Measurements from ENCODE around the gene ADGRD2.
A peak's percentile ranks its signal among the peaks of the same experiment; 100 is the strongest.

ADGRD2 gene

DNA sequence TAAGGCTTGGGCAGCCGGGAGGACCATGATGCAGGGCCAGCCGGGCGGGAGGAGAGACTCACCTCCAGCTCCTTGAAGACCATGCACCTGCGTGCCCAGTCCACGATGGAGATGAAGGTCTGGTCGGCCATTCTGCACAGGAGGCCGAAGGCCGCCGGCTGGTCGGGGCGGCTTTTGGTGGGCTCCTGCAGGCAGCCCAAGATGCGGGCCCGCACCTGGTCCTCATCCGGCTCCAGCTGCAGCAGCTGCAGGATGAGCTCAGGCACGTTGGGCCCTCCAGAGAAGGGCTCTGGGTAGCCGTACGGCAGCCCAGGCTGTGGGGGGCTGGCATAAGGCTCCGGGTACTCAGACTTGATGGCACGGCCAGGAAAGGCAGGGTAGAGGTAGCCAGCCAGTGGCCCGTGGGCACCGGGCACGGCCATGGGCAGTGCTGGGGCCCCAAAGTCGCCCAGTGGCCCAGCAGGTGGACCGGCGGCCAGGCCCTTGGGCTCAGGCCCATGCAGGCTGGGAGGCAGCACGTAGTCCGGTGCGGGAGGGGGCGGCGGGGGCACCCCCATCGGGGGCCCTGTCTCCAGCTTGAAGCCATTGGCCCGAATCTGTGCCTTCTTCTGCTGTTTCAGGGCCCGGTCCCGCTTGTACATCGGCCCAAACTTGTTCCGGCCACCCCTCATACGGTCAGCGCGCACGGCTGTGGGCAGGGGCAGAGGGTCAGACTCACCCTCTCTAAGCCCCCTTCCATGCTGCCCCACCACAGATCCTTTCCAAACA lies 50.0 kb downstream of the ADGRD2 start:
- peaks cover 30% of the 10 kb centered on the region for H3K4me1 Mint-ChIP-seq
- H3K27me3 Mint-ChIP-seq = peaks cover 22% of the 10 kb centered on the region
- H3K4me3 Mint-ChIP-seq = no peak overlapping the region
- no peaks in the 10 kb centered on the region for H3K36me3 Mint-ChIP-seq (ENCODE audit: low read depth)
- ATAC-seq (no peak), DNase-seq (no peak)
- no peak overlapping the region for H3K27ac Mint-ChIP-seq
- no peaks in the 10 kb centered on the region for H3K9me3 Mint-ChIP-seq

DNA sequence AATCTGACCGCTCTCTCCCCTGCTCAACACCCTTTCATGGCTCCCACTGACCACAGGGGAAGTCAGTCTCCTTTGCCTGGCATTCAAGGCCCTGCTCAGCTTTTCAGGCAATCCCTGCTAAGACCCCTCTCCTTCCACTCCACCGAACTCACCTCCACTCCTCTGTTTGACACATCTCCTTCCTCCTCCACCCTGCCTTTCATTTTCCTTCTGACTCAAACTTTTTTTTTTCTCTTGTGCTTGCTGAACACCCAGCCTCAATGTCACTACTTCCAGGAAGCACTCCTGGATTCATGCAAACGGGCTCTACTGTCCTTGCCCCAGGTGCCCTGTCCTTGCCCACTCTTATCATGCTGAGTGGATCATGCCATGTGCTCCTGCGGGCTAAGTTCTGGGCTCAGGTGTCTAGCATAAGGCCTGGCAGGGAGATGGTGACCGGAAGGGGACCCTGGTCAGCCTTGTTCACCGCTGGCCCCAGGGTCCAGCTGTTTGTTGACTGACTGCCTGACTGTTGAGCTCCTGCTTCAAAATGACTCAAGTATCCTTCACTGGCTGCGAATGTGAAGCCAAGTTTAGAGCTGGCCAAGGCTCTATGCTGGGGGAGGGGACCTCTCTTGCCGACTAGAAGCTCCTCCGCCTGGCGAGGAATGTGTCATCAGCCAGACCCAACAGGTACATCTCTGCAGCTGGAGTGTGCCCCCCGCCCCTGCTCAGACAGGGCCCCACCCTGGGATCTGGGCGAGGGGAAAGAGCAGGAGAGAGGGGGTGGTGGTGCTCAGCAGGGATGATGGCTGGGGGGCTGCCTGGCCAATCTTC lies 50.8 kb downstream of the ADGRD2 start:
- Mint-ChIP-seq H3K36me3 (ENCODE audit: low read depth) (no peaks in the 10 kb centered on the region), H3K4me3 (no peak overlapping the region), H3K4me1 (peaks cover 25% of the 10 kb centered on the region), H3K9me3 (no peaks in the 10 kb centered on the region), H3K27me3 (peaks cover 29% of the 10 kb centered on the region), H3K27ac (no peak overlapping the region)
- ATAC-seq (no peak), DNase-seq (no peak)

DNA sequence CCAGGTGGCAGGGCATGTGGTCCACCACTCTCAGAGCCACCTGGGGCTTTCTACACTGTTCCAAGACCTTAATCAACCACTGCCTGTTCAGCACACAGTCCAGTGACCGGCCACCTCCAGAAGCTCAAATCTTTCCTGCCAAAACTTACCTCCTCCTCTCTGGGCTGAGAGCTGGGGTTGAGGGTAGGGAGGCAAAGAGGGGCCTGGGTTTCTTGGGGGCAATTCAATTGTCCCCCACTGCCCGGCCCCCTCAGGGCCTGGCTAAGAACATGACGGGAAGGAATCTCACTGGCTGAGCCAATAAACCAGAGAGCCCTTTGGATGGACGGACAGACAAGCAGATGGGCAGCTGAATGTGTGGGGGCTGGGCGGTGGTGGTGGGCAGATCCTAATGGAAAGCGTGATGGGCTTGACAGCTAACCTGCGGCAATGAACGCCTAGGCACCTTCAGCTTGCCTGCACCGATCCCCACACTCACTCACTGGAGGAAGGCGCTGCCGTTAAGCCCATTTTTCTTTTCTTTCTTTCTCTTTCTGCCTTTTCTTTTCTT lies 51.6 kb downstream of the ADGRD2 start:
- H3K27me3 Mint-ChIP-seq = peaks cover 34% of the 10 kb centered on the region
- no peaks in the 10 kb centered on the region for H3K36me3 Mint-ChIP-seq (ENCODE audit: low read depth)
- DNase-seq (no peak), ATAC-seq (no peak)
- no peak overlapping the region for H3K27ac Mint-ChIP-seq
- H3K4me3 Mint-ChIP-seq = no peak overlapping the region
- H3K4me1 Mint-ChIP-seq = peaks cover 19% of the 10 kb centered on the region
- no peaks in the 10 kb centered on the region for H3K9me3 Mint-ChIP-seq

DNA sequence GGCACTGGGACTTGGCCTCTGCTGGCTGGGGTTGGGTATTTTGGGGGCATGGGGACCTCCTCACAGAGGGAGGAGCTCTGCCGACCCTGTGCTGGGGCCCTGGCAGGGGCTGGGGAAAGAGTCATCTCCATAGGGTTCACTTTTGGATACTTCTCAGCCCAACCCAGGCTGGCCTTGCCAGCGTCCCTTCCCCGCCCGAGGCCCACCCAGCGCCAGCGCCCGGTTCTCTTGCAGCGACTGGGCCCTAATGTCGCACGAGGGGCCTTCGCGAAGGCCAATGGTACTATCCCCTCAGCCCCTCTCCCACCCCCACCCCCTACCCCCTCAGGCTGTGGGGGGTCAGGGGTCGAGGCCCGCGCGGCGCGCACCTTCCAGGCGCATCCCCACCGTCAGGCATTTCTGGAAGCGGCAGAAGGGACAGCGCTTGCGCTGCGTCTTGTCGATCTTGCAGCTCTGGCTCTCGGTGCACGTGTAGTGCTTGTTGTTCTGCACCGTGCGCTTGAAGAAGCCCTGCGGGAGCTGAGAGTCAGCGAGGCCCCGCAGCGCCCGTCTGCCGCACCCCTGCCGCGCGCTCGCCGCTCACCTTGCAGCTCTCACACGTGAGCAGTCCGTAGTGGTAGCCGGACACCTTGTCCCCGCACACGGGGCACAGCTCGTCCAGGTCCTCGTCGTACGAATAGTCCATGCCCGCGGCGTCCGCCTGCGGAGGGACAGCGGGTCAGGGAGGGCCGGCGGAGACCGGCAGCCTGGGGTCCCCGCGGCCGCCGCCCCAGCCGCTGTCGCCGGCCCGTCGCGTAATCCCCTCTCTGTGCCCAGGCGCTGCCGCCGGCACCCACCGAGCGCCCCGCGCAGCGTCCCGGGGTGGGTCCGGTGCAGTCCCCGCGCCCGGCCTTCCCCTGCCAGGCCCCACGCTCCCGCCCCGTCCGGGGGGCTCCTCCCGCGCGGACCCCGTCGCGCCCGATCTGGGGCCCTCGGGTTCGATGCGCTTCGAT lies 52.8 kb downstream of the ADGRD2 start:
- DNase-seq (no peak), ATAC-seq (no peak)
- no peaks in the 10 kb centered on the region for H3K36me3 Mint-ChIP-seq (ENCODE audit: low read depth)
- peaks cover 13% of the 10 kb centered on the region for H3K4me1 Mint-ChIP-seq
- peaks cover 34% of the 10 kb centered on the region for H3K27me3 Mint-ChIP-seq
- no peaks in the 10 kb centered on the region for H3K9me3 Mint-ChIP-seq
- no peak overlapping the region for H3K27ac Mint-ChIP-seq
- no peak overlapping the region for H3K4me3 Mint-ChIP-seq

DNA sequence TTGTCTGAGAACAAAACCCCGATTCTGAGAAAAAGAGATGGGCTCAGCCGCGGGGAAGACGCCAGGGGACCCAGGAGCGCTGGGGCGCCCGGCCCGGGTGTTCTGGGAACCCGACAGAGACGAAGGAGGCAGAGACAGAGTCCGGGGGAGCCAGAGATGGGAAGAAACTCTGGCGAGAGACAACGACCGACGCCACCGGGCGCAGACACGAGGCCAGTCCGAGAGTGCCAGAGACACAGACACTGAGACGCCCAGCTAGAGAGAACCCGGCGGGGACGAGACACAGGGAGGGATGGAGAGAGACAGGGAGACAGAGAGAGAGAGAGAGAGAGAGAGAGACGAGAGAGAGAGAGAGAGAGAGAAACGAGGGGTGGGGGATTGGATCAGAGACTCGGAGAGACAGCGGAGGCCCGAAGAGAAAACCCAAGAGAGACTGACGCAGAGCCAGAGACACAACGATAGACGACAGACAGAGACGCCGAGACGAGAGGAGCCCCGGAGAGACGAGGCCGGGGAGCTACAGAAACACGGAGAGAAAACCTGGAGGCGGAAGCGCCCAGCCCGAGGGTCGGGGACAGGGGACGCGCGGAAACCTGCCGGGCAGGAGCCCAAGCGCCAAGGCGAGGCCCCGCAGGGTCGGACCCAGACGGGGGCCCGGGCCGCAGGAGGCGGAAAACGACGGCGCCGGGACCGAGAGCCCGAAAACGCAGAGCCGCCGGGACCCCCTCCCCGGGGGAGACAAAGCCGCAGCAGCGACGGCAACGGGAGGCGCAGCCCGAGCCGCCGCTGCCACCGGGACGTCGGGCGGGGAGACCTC lies 53.7 kb downstream of the ADGRD2 start:
- H3K4me3 Mint-ChIP-seq = peak overlapping the region; percentile 44
- H3K9me3 Mint-ChIP-seq = no peaks in the 10 kb centered on the region
- ATAC-seq = no peak
- no peak overlapping the region for H3K27ac Mint-ChIP-seq
- no peak for DNase-seq
- H3K36me3 Mint-ChIP-seq (ENCODE audit: low read depth) = no peaks in the 10 kb centered on the region
- H3K4me1 Mint-ChIP-seq = peaks cover 13% of the 10 kb centered on the region
- H3K27me3 Mint-ChIP-seq = peaks cover 34% of the 10 kb centered on the region

DNA sequence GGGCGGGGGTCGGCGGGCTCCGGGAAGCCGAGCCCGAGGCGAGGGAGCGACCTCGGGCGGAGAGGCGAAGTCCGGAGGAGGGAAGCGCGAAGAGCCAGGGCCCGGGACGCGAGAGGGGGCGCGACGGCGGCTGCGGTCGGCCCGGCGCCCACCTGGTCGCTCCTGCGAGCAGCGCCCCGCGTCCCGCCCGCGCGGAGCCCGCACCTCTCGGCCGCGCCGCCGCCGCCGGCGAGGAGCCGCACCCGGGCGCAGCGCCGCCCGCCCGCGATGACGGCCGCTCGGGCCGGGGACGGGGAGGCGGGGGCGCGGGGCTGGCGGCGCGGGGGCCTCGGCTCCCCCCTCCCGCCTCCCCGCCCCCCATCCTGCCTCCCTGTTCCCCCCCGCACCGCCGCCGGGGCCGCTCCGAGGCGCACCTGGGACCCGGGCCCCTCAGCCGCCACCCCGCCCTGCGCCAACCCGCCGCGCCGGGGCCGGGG lies 54.3 kb downstream of the ADGRD2 start:
- H3K9me3 Mint-ChIP-seq = no peaks in the 10 kb centered on the region
- peaks cover 34% of the 10 kb centered on the region for H3K27me3 Mint-ChIP-seq
- H3K36me3 Mint-ChIP-seq (ENCODE audit: low read depth) = no peaks in the 10 kb centered on the region
- H3K4me1 Mint-ChIP-seq = peaks cover 8% of the 10 kb centered on the region
- no peak overlapping the region for H3K4me3 Mint-ChIP-seq
- DNase-seq (no peak), ATAC-seq (no peak)
- H3K27ac Mint-ChIP-seq = no peak overlapping the region

DNA sequence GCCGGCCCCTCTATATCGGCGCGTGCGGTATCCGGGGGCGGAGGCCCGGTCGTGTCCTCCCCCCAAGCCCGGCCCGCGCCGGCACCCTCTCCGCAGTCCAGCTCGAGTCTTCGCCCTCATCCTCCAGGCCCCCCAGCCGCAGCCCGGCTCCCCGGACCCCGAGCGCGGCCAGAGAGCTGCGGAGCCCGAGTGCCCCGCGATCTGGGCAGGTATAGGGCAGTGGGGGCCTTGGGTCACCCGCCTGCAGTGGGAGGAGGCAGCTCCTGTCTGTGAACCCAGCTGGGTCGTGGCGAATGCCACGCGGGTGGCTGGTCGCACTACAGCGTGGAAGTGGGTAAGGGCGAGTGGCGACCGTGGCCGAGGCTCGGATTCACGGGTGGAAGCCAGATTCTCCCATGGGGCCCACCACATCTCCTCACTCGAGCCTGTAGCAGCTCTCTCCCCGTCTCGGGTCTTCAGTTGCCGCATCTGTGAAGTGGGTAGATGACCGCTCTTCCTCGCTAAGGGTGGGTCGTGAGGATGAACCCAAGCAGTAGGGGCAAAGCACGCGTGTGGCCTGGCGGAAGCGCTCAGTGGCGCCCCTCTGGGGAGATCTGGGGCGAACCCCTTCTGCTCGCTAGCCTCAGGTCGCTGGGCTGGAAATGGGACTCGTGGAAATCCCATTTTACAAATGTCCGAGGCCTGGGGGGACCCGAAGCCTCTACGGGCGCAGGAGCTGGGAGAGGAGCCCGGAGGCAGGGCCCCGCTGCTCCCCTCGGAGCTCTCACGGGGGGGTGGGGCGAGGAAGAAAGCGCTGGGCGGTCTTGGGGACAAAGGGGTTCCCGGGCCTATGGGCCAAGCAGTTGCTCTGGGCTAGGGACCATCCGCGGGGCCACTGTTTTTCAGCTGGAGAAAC lies 55.0 kb downstream of the ADGRD2 start:
- Mint-ChIP-seq H3K36me3 (ENCODE audit: low read depth) (no peaks in the 10 kb centered on the region), H3K4me3 (no peak overlapping the region), H3K27ac (no peak overlapping the region), H3K9me3 (no peaks in the 10 kb centered on the region), H3K27me3 (peaks cover 34% of the 10 kb centered on the region), H3K4me1 (peaks cover 8% of the 10 kb centered on the region)
- DNase-seq (no peak), ATAC-seq (no peak)

DNA sequence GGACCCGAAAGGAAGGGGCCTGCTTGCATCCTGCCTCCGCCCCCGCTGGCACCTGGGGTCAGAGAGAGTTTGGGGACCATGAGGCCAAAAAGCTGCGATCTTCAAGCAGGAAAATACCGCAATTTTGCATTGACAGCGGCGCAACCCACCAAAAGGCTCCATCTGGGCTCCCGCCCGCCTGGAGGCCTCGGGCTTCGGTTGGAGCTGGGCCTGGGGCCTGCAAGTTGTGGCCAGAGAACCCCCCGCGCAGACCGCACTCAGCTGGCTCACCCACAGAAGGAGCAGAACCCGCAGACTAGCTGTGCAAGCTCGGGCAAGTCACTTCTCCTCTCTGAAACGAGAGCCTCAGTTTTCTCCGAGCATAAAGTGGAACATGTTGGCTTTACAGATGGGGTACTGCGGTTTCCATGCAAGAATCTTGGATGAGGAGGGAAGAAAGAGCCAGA lies 55.7 kb downstream of the ADGRD2 start:
- H3K4me3 Mint-ChIP-seq = no peak overlapping the region
- peaks cover 31% of the 10 kb centered on the region for H3K27me3 Mint-ChIP-seq
- no peaks in the 10 kb centered on the region for H3K9me3 Mint-ChIP-seq
- DNase-seq (no peak), ATAC-seq (no peak)
- H3K36me3 Mint-ChIP-seq (ENCODE audit: low read depth) = no peaks in the 10 kb centered on the region
- H3K27ac Mint-ChIP-seq = no peak overlapping the region
- peaks cover 8% of the 10 kb centered on the region for H3K4me1 Mint-ChIP-seq

DNA sequence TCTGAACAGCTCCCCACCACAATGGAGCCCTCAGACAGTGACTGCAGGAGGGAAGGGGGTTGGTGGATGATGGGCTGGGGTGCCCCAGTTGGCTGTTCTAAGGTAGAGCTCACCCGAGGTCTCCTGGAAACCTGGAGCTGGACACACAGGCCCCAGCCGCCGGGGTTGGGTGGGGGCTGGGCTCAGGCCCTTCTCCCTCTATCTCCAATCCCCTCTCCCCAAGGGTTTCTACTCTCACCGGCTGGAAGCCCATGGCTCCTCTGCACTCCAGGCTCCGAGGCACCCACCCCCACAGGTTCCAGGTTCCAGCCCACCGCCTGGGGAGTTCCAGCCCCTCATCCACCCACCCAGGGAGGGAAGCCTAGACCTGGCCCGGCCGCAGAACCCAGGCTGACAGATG lies 56.2 kb downstream of the ADGRD2 start:
- Mint-ChIP-seq H3K4me3 (no peak overlapping the region), H3K27ac (no peak overlapping the region), H3K9me3 (no peaks in the 10 kb centered on the region), H3K4me1 (peaks cover 8% of the 10 kb centered on the region), H3K36me3 (ENCODE audit: low read depth) (no peaks in the 10 kb centered on the region), H3K27me3 (peaks cover 29% of the 10 kb centered on the region)
- DNase-seq (no peak), ATAC-seq (no peak)

DNA sequence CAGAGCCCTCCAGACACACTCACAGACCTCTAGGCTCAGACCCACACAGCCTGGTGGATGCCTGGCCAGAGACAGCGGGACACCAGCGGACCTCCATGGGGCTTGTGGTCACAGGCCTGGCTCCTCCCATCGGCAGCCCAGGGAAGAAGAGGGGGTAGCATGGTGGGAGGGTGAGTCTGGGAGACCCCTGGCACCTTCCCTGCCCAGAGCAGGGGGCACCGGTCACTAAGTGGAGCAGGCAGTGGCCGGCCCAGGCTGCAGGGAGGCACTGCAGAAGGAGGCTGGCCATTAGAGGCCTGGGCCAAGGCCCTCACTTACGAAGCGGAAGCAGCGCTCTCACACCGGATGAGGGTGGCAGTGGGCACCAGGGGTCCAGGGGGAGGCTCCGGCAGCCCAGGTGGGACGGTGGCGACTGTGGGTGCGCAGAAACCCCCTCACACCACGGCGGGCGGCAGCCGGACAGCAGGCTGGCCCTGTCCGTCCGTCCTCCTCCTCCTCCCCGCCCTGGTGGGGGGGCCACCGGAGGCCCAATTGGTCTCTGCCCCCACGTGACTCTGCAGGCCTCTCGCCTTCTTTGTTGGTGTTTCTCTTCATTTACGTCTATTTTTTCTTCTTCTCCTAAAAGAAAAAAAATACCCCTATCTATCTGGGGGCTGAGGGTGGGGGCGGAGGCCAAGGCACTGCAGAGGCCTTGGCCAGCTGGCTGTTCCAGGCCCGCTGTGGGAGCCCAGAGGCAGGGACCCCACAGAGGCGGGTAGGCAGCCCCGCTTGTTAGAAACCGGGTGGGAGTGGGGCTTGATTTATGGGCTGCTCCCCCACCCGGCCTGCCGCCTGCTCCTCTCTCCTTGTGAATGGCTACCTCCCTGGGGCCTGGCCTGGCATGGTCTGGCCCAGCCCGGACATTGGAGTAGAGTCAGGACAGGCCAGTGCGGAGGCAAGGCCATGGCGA lies 57.0 kb downstream of the ADGRD2 start, which contains the start of gene NR5A1:
TSS of gene NR5A1 (minus strand) at position 469 of the 949 bp plus-strand sequence. CDS start 4,004 bp downstream, outside the sequence.
- no peak for DNase-seq
- no peaks in the 10 kb centered on the region for H3K9me3 Mint-ChIP-seq
- H3K4me1 Mint-ChIP-seq = peaks cover 10% of the 10 kb centered on the region
- H3K4me3 Mint-ChIP-seq = no peak within 1 kb of the TSS
- H3K27me3 Mint-ChIP-seq = peaks cover 28% of the 10 kb centered on the region
- H3K27ac Mint-ChIP-seq = no peak within 1 kb of the TSS
- H3K36me3 Mint-ChIP-seq (ENCODE audit: low read depth) = no peaks in the 10 kb centered on the region
- no peak for ATAC-seq

DNA sequence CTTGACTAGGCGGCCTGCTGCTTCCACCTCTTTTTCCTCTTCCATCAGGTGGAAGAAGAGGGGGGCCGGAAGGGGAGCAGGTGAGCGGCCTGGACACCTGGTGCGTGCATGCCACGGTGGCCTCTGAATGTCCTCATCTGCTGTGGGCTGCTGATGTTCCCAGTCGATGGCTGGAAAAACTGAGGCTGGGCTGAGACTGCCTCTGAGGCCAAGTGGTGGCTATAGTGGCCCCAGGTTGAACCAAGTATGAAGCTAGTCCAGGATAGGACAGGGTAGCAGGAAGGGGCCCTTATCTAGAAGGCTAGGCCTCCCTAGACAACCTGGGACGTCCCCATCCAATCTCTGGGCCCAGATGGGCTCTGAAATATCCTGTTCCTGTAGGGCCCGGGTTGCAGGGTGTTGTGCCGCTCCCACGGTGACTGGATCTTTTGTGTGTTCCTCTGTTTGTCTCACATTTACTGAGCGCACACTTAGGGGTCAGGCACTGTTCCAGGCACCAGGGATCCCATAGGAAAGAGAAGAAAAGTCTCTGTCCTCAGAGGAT lies 57.7 kb downstream of the ADGRD2 start:
- DNase-seq = no peak
- no peak for ATAC-seq
- Mint-ChIP-seq H3K27me3 (peaks cover 25% of the 10 kb centered on the region), H3K4me1 (peaks cover 10% of the 10 kb centered on the region), H3K27ac (no peak overlapping the region), H3K4me3 (no peak overlapping the region), H3K9me3 (no peaks in the 10 kb centered on the region), H3K36me3 (ENCODE audit: low read depth) (no peaks in the 10 kb centered on the region)
